A549 (cell line): ENCODE results near the gene KSR2.

Experiments
- CHD2 ChIP-seq: fragments of 150-350 bp; IDR thresholded peaks from 2 replicates; pipeline ENCODE4 v1.6.1; 2014; ENCODE audit warnings: low read length; ENCODE audit not compliant: partially characterized antibody
- CTCF ChIP-seq: fragments of >200 bp; sonication (Bioruptor Twin); formaldehyde crosslinking; IDR thresholded peaks from 3 replicates; pipeline ENCODE4 v1.5.1; 2016
- EP300 ChIP-seq, 2 experiments: fragments of >200 bp; sonication (Bioruptor Twin); formaldehyde crosslinking; IDR thresholded peaks; 2 replicates in 1 of 2; 3 replicates in 1 of 2; pipeline ENCODE4 v1.6.1; 2016 to 2017
- ESRRA ChIP-seq: fragments of 150-350 bp; IDR thresholded peaks from 2 replicates; pipeline ENCODE4 v1.6.1; 2014; ENCODE audit warnings: mild to moderate bottlenecking, low read length, borderline replicate concordance
- MYC ChIP-seq: IDR thresholded peaks from 2 replicates; pipeline ENCODE4 v1.6.1; 2012; ENCODE audit warnings: mild to moderate bottlenecking, inconsistent platforms, low read length, improper control_type of control experiment, borderline replicate concordance
- RCOR1 ChIP-seq: fragments of 150-350 bp; IDR thresholded peaks from 2 replicates; pipeline ENCODE4 v1.6.1; 2014; ENCODE audit warnings: antibody characterized with exemption, low read length, low read depth
- RFX5 ChIP-seq: fragments of 450-650 bp; IDR thresholded peaks from 2 replicates; pipeline ENCODE4 v1.7.1; 2014; ENCODE audit warnings: antibody characterized with exemption, mild to moderate bottlenecking, moderate library complexity
- USF2 ChIP-seq: fragments of 450-650 bp; IDR thresholded peaks from 2 replicates; pipeline ENCODE4 v1.6.1; 2014; ENCODE audit warnings: antibody characterized with exemption
- ZC3H11A ChIP-seq: fragments of 450-650 bp; IDR thresholded peaks from 2 replicates; pipeline ENCODE4 v1.6.1; 2014; ENCODE audit warnings: antibody characterized with exemption, mild to moderate bottlenecking

GRCh38 chr12:117967043-117967442 lies 1.7 kb downstream of the KSR2 start:
- TF ChIP-seq RCOR1: no peak
- no peak for TF ChIP-seq ESRRA
- TF ChIP-seq CHD2: no peak
- no peak for TF ChIP-seq CTCF
- TF ChIP-seq MYC: no peak
- no peak for TF ChIP-seq USF2
- TF ChIP-seq EP300 (IDR thresholded peaks at IDR 0.05): no peak
- no peak for TF ChIP-seq ZC3H11A
- no peak for TF ChIP-seq RFX5
